Liver (tissue), 9 donors: ENCODE data around the gene ARHGAP28. TPM values are rescaled to one million over a fixed set of nuclear protein-coding genes. Genes with fewer than 3 reads are reported as not detected.

Experiments used
- DNase-seq: peaks from one replicate; pipeline ENCODE4 v3.0.0-alpha.2; 2017; ENCODE audit warnings: low spot score
- H3K27ac ChIP-seq, 2 donors: one replicate each; pipeline ENCODE4 v1.7.0; 2013; ENCODE audit warnings: inconsistent platforms in 2 of 2, low read length in 2 of 2, control low read depth in 1 of 2, low read depth in 1 of 2, mild to moderate bottlenecking in 1 of 2
- H3K27me3 ChIP-seq, 4 donors: one replicate each; pipeline versions ENCODE4 v1.6.1 to v1.7.0; 2013; ENCODE audit warnings: low read length in 3 of 4, inconsistent platforms in 1 of 4, mild to moderate bottlenecking in 1 of 4, moderate library complexity in 1 of 4; ENCODE audit not compliant: control insufficient read depth in 4 of 4, insufficient read depth in 4 of 4
- H3K36me3 ChIP-seq, 4 donors: one replicate each; pipeline versions ENCODE4 v1.6.1 to v1.7.0; 2013; ENCODE audit warnings: low read length in 3 of 4, mild to moderate bottlenecking in 3 of 4, low read depth in 1 of 4, moderate library complexity in 1 of 4; ENCODE audit not compliant: control insufficient read depth in 4 of 4, insufficient read depth in 3 of 4
- H3K4me1 ChIP-seq, 4 donors: one replicate each; pipeline versions ENCODE4 v1.6.1 to v1.7.0; 2013; ENCODE audit warnings: low read length in 3 of 4, mild to moderate bottlenecking in 3 of 4, moderate library complexity in 1 of 4; ENCODE audit not compliant: control insufficient read depth in 4 of 4, insufficient read depth in 4 of 4
- H3K4me3 ChIP-seq, 3 donors: one replicate each; pipeline versions ENCODE4 v1.6.1 to v1.7.0; 2013; ENCODE audit warnings: low read length in 3 of 3, control low read depth in 1 of 3, low read depth in 1 of 3, mild to moderate bottlenecking in 1 of 3
- H3K9ac ChIP-seq, 2 donors: one replicate each; pipeline ENCODE4 v1.7.0; 2013; ENCODE audit warnings: low read length in 2 of 2, mild to moderate bottlenecking in 2 of 2, moderate library complexity in 2 of 2, control low read depth in 1 of 2, low read depth in 1 of 2
- H3K9me3 ChIP-seq, 4 donors: one replicate each; pipeline versions ENCODE4 v1.6.1 to v1.7.0; 2013; ENCODE audit warnings: low read length in 3 of 4; ENCODE audit not compliant: control insufficient read depth in 4 of 4
- CTCF ChIP-seq: fragments of 150-350 bp; IDR thresholded peaks from 2 replicates; pipeline ENCODE4 v1.5.1; 2017; ENCODE audit warnings: improper control_type of control experiment, low read depth, low read length; ENCODE audit not compliant: missing input control
- GABPA ChIP-seq, 2 donors: IDR thresholded peaks in 1 of 2; conservative IDR thresholded peaks in 1 of 2; 2 replicates each; pipeline ENCODE4 v1.6.1; 2016; ENCODE audit warnings: antibody characterized with exemption in 2 of 2, mild to moderate bottlenecking in 1 of 2, moderate library complexity in 1 of 2
- HNF4G ChIP-seq: IDR thresholded peaks from 2 replicates; pipeline ENCODE4 v1.6.1; 2016; ENCODE audit warnings: antibody characterized with exemption
- NR2F2 ChIP-seq: IDR thresholded peaks from 2 replicates; pipeline ENCODE4 v1.6.1; 2016; ENCODE audit warnings: antibody characterized with exemption
- RAD21 ChIP-seq, 2 donors: IDR thresholded peaks; 2 replicates each; pipeline ENCODE4 v1.6.1; 2016; ENCODE audit warnings: antibody characterized with exemption in 2 of 2, mild to moderate bottlenecking in 2 of 2
- RXRA ChIP-seq, 2 donors: IDR thresholded peaks; 2 replicates each; pipeline ENCODE4 v1.6.1; 2017 to 2018; ENCODE audit warnings: antibody characterized with exemption in 2 of 2, mild to moderate bottlenecking in 1 of 2
- SP1 ChIP-seq: IDR thresholded peaks from 2 replicates; pipeline ENCODE4 v1.6.1; 2018; ENCODE audit warnings: antibody characterized with exemption, mild to moderate bottlenecking
- TAF1 ChIP-seq: conservative IDR thresholded peaks from 2 replicates; pipeline ENCODE4 v1.6.1; 2016; ENCODE audit warnings: antibody characterized with exemption, mild to moderate bottlenecking
- YY1 ChIP-seq: IDR thresholded peaks from 2 replicates; pipeline ENCODE4 v1.6.1; 2016; ENCODE audit warnings: antibody characterized with exemption, mild to moderate bottlenecking
- WGBS: extraction: QIAGEN DNeasy Blood & Tissue Kit; methylation state at CpG from one replicate; pipeline ENCODE4 v1.1.7; 2013; 5-methylcytosine and 5-hydroxymethylcytosine counted together
- polyA plus RNA-seq, 2 donors: library from polyadenylated mRNA; stranded (reverse) in 1 of 2; unstranded in 1 of 2; fragments of 200-250 nt in 1 of 2; fragments of >200 nt in 1 of 2; fragmentation: Nextera tagmentation in 1 of 2; extraction: Ambion mirVana in 1 of 2; gene quantifications; one replicate each; pipeline versions ENCODE4 v1.2.1 to v1.2.3, GENCODE V29; 2013 to 2015
- total RNA-seq, 2 donors: library from RNA; depleted of rRNA; stranded (reverse); fragments of >200 nt; gene quantifications; one replicate each; pipeline ENCODE4 v1.2.3, GENCODE V29; 2014
- TF ChIP-seq, protein P1 (sequence below): IDR thresholded peaks from 2 replicates; pipeline ENCODE4 v1.6.1; 2016; ENCODE audit warnings: antibody characterized with exemption
- TF ChIP-seq, protein P2 (sequence below): IDR thresholded peaks from 2 replicates; pipeline ENCODE4 v1.6.1; 2016; ENCODE audit warnings: antibody characterized with exemption
- TF ChIP-seq, protein P3 (sequence below): IDR thresholded peaks from 2 replicates; pipeline ENCODE4 v1.6.1; 2016; ENCODE audit warnings: antibody characterized with exemption
- donor health status: healthy.
- donor health status: healthy.
- donor health status: healthy.
- donor health status: healthy.
- donor health status: healthy.

ARHGAP28 gene
- total and polyA plus RNA-seq, 4 donors, result 0.14 to 2.1 (median 0.69) TPM

GRCh38 chr18:6730416-6731221 lies 1.1 kb downstream of the ARHGAP28 start:
- Histone ChIP-seq H3K4me3 (no peak overlapping the region), H3K27me3 (peaks cover 0 to 4% (median 1%) of the 10 kb centered on the region in 4 donors), H3K27ac (no peak overlapping the region)

GRCh38 chr18:6731222-6731596 lies 1.7 kb downstream of the ARHGAP28 start:
- Histone ChIP-seq H3K4me3 (no peak overlapping the region), H3K9ac (no peak overlapping the region), H3K36me3 (no peaks in the 10 kb centered on the region), H3K4me1 (peaks cover 5 to 14% (median 6%) of the 10 kb centered on the region in 4 donors), H3K9me3 (no peaks in the 10 kb centered on the region), H3K27ac (no peak overlapping the region), H3K27me3 (peaks cover 0 to 7% (median 3%) of the 10 kb centered on the region in 4 donors)
- TF ChIP-seq, protein P1, sequence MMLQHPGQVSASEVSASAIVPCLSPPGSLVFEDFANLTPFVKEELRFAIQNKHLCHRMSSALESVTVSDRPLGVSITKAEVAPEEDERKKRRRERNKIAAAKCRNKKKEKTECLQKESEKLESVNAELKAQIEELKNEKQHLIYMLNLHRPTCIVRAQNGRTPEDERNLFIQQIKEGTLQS, result no peak
- TF ChIP-seq GABPA (IDR thresholded peaks at IDR 0.05 in 1 of 2, conservative IDR thresholded peaks at IDR 0.05 in 1 of 2) (no peak), HNF4G (no peak), SP1 (no peak), RXRA (IDR thresholded peaks at IDR 0.05) (no peak), TAF1 (no peak), RAD21 (IDR thresholded peaks at IDR 0.05) (no peak), CTCF (no peak), NR2F2 (no peak)
- TF ChIP-seq, protein P2, sequence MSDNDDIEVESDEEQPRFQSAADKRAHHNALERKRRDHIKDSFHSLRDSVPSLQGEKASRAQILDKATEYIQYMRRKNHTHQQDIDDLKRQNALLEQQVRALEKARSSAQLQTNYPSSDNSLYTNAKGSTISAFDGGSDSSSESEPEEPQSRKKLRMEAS, result no peak
- TF ChIP-seq, protein P3, sequence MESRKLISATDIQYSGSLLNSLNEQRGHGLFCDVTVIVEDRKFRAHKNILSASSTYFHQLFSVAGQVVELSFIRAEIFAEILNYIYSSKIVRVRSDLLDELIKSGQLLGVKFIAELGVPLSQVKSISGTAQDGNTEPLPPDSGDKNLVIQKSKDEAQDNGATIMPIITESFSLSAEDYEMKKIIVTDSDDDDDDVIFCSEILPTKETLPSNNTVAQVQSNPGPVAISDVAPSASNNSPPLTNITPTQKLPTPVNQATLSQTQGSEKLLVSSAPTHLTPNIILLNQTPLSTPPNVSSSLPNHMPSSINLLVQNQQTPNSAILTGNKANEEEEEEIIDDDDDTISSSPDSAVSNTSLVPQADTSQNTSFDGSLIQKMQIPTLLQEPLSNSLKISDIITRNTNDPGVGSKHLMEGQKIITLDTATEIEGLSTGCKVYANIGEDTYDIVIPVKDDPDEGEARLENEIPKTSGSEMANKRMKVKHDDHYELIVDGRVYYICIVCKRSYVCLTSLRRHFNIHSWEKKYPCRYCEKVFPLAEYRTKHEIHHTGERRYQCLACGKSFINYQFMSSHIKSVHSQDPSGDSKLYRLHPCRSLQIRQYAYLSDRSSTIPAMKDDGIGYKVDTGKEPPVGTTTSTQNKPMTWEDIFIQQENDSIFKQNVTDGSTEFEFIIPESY, result no peak
- no peak for DNase-seq
- 64% methylated on average over 6 of the region's 6 CpGs for WGBS

More at GRCh38 chr18:6730416-6731221, 1.1 kb downstream of the ARHGAP28 start:
- no peaks in the 10 kb centered on the region for H3K9me3 ChIP-seq
- 44% methylated on average over 4 of the region's 4 CpGs for WGBS
- TF ChIP-seq RXRA (IDR thresholded peaks at IDR 0.05) (no peak), YY1 (no peak), NR2F2 (no peak)
- TF ChIP-seq, protein P2, result no peak
- TF ChIP-seq, protein P1, result no peak
- DNase-seq, result no peak
- H3K4me1 ChIP-seq, result peaks cover 5 to 14% (median 6%) of the 10 kb centered on the region in 4 donors
- H3K9ac ChIP-seq, result no peak overlapping the region
- no peaks in the 10 kb centered on the region for H3K36me3 ChIP-seq
